WTC11 (cell line): ENCODE results near the gene CALML3. TPM values are rescaled to one million over a fixed set of nuclear protein-coding genes. Genes with fewer than 3 reads are reported as not detected.

ENCODE experiments used
- ATAC-seq: fragments of 200-7000 bp; cut with Tn5 transposase; 2 replicates; pipeline ENCODE4 v1.10.0; 2021; ENCODE audit warnings: mild to moderate bottlenecking, moderate library complexity
- CTCF ChIA-PET: fragments of 300-600 bp; sonication (Branson Sonifier 250); formaldehyde crosslinking; loops from one replicate; lab custom pipeline; 2021; ENCODE audit warnings: antibody characterized with exemption; lab: Charles Lee
- POLR2A ChIA-PET: fragments of 350-600 bp; sonication (Branson Sonifier 250); formaldehyde crosslinking; loops from one replicate; lab custom pipeline; 2021; ENCODE audit warnings: antibody characterized with exemption; lab: Charles Lee
- DNase-seq: peaks from one replicate; pipeline ENCODE4 v3.0.0; 2021; ENCODE audit warnings: low spot score
- H3K27ac Mint-ChIP-seq: 2 replicates; pipeline ENCODE4 v1.8.0; 2021; ENCODE audit warnings: mixed read lengths
- H3K27me3 Mint-ChIP-seq: 2 replicates; pipeline ENCODE4 v1.8.0; 2021; ENCODE audit warnings: low read depth, mild to moderate bottlenecking, moderate library complexity, mixed read lengths
- H3K36me3 Mint-ChIP-seq: 2 replicates; pipeline ENCODE4 v1.8.0; 2021; ENCODE audit warnings: mixed read lengths
- H3K4me1 Mint-ChIP-seq: 2 replicates; pipeline ENCODE4 v1.8.0; 2022; ENCODE audit warnings: mixed read lengths
- H3K4me3 Mint-ChIP-seq: 2 replicates; pipeline ENCODE4 v1.8.0; 2021; ENCODE audit warnings: mild to moderate bottlenecking, moderate library complexity, mixed read lengths
- H3K9me3 Mint-ChIP-seq: 2 replicates; pipeline ENCODE4 v1.8.0; 2021; ENCODE audit warnings: mixed read lengths
- CBFB ChIP-seq: sonication (generic); formaldehyde crosslinking; IDR thresholded peaks from 2 replicates; pipeline ENCODE4 v1.8.1; 2022; ENCODE audit warnings: mild to moderate bottlenecking, low read depth, missing genetic modification reagents
- ELF4 ChIP-seq: sonication (generic); formaldehyde crosslinking; IDR thresholded peaks from 2 replicates; pipeline ENCODE4 v1.8.1; 2022; ENCODE audit warnings: low read depth, mild to moderate bottlenecking, moderate library complexity, missing genetic modification reagents
- EMX1 ChIP-seq: fragments of 250-450 bp; sonication (Bioruptor Pico); IDR thresholded peaks from 2 replicates; pipeline ENCODE4 v1.8.0; 2021; ENCODE audit warnings: mild to moderate bottlenecking
- IRF2 ChIP-seq: sonication (generic); formaldehyde crosslinking; IDR thresholded peaks from 2 replicates; pipeline ENCODE4 v1.8.0; 2022; ENCODE audit warnings: low read depth, missing genetic modification reagents, borderline replicate concordance
- JAZF1 ChIP-seq: fragments of 250-450 bp; sonication (Bioruptor Pico); IDR thresholded peaks from 2 replicates; pipeline ENCODE4 v1.9.0; 2021; ENCODE audit warnings: moderate library complexity, mild to moderate bottlenecking, inconsistent platforms
- KAT7 ChIP-seq: sonication (generic); formaldehyde crosslinking; IDR thresholded peaks from 2 replicates; pipeline ENCODE4 v1.8.1; 2023; ENCODE audit warnings: missing genetic modification reagents, mild to moderate bottlenecking, borderline replicate concordance
- NR1H2 ChIP-seq: sonication (generic); formaldehyde crosslinking; IDR thresholded peaks from 2 replicates; pipeline ENCODE4 v1.9.0; 2021; ENCODE audit warnings: mild to moderate bottlenecking, moderate library complexity, missing genetic modification reagents
- ZNF121 ChIP-seq: sonication (generic); formaldehyde crosslinking; IDR thresholded peaks from 2 replicates; pipeline ENCODE4 v1.8.0; 2023; ENCODE audit warnings: missing genetic modification reagents
- ZNF317 ChIP-seq: sonication (generic); formaldehyde crosslinking; IDR thresholded peaks from 2 replicates; pipeline ENCODE4 v1.8.1; 2023; ENCODE audit warnings: low read depth, mild to moderate bottlenecking, moderate library complexity, missing genetic modification reagents, borderline replicate concordance
- ZNF396 ChIP-seq: fragments of 250-450 bp; sonication (Bioruptor Pico); IDR thresholded peaks from 2 replicates; pipeline ENCODE4 v1.8.0; 2021; ENCODE audit warnings: mild to moderate bottlenecking, moderate library complexity, borderline replicate concordance
- ZNF671 ChIP-seq: fragments of 250-450 bp; sonication (Bioruptor Pico); IDR thresholded peaks from 2 replicates; pipeline ENCODE4 v1.8.0; 2021; ENCODE audit warnings: mild to moderate bottlenecking
- total RNA-seq: library from RNA; stranded (reverse); gene quantifications from 3 replicates; pipeline ENCODE4 v1.2.3, GENCODE V29; 2021
- TF ChIP-seq, protein P1 (sequence below): sonication (generic); formaldehyde crosslinking; IDR thresholded peaks from 2 replicates; pipeline ENCODE4 v1.8.1; 2022; ENCODE audit warnings: low read depth, mild to moderate bottlenecking, moderate library complexity, missing genetic modification reagents, borderline replicate concordance
- TF ChIP-seq, protein P2 (sequence below): sonication (generic); formaldehyde crosslinking; IDR thresholded peaks from 2 replicates; pipeline ENCODE4 v1.8.1; 2023; ENCODE audit warnings: mild to moderate bottlenecking, moderate library complexity, missing genetic modification reagents
- TF ChIP-seq, protein P3 (sequence below): sonication (generic); formaldehyde crosslinking; IDR thresholded peaks from 2 replicates; pipeline ENCODE4 v1.8.0; 2023; ENCODE audit warnings: missing genetic modification reagents, mild to moderate bottlenecking, borderline replicate concordance
- TF ChIP-seq, protein P4 (sequence below): fragments of 200-600 bp; IDR thresholded peaks from 2 replicates; pipeline ENCODE4 v1.8.0; 2022; ENCODE audit warnings: antibody characterized with exemption

CALML3 gene
- total RNA-seq, 1 experiment from 2014 or later: not detected

DNA sequence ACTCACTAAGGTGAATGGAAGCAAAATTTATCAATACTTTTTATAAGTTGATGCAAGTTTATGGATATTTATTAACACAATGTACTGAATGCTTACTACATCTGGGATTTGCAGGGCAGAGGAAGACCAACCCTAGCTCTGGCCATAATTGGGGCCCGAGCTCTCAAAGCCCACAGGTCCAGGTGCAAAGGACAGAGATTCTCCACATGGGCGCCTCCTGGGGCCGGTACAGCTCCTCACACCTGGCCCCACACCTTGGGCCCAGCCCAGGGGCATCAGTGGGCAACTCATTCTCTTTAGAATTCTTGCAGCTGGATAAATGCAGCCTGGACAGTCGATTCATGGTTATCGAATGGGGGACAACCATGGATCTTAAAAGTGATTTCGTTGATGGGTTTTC, 47.1 kb downstream of the CALML3 start:
- TF ChIP-seq IRF2 (CRISPR knock-in tag) (no peak), ZNF121 (CRISPR knock-in tag) (no peak), EMX1 (CRISPR knock-in tag) (no peak), JAZF1 (CRISPR knock-in tag) (no peak), KAT7 (CRISPR knock-in tag) (no peak)
- TF ChIP-seq, protein P1, sequence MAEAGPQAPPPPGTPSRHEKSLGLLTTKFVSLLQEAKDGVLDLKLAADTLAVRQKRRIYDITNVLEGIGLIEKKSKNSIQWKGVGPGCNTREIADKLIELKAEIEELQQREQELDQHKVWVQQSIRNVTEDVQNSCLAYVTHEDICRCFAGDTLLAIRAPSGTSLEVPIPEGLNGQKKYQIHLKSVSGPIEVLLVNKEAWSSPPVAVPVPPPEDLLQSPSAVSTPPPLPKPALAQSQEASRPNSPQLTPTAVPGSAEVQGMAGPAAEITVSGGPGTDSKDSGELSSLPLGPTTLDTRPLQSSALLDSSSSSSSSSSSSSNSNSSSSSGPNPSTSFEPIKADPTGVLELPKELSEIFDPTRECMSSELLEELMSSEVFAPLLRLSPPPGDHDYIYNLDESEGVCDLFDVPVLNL (CRISPR knock-in tag): no peak
- Mint-ChIP-seq H3K27ac (no peak overlapping the region), H3K36me3 (no peaks in the 10 kb centered on the region), H3K9me3 (no peaks in the 10 kb centered on the region), H3K27me3 (no peaks in the 10 kb centered on the region), H3K4me3 (no peak overlapping the region), H3K4me1 (peaks cover 12% of the 10 kb centered on the region)
- ChIA-PET POLR2A (no interaction called here), CTCF (no interaction called here)
- ATAC-seq (no peak), DNase-seq (no peak)

DNA sequence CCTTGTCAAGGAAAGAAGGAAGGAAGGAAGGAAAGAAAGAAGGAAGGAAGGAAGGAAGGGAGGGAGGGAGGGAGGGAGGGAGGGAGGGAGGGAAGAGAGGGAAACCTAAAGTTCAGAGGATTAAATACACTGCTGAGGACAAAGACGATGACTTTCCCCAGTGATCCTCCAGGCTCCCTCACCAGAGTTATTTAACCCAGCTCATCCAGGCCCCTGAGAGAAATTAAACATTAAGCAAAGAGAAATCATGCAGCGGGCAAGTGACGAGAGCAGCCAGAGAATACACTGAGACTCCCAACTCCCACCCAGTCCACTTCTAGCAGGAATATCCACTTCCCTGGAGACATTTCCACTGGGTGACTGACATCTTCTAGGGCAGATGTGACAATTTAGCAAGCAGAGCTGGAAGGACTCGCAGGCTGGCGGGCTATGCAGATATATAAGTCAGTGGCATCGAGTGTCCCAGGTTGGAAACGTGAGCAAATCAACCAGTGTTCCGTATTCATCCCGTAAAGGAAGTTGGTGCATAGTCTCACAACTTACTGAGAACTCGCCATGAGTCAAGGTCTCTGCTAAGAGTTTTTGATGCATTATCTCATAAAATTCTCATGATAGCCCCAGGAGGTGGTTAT, 48.7 kb downstream of the CALML3 start:
- peaks cover 12% of the 10 kb centered on the region for H3K4me1 Mint-ChIP-seq
- no peak for ATAC-seq
- no peaks in the 10 kb centered on the region for H3K27me3 Mint-ChIP-seq
- TF ChIP-seq, protein P2, sequence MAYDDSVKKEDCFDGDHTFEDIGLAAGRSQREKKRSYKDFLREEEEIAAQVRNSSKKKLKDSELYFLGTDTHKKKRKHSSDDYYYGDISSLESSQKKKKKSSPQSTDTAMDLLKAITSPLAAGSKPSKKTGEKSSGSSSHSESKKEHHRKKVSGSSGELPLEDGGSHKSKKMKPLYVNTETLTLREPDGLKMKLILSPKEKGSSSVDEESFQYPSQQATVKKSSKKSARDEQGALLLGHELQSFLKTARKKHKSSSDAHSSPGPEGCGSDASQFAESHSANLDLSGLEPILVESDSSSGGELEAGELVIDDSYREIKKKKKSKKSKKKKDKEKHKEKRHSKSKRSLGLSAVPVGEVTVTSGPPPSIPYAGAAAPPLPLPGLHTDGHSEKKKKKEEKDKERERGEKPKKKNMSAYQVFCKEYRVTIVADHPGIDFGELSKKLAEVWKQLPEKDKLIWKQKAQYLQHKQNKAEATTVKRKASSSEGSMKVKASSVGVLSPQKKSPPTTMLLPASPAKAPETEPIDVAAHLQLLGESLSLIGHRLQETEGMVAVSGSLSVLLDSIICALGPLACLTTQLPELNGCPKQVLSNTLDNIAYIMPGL (CRISPR knock-in tag): no peak
- TF ChIP-seq CBFB (no peak), ZNF396 (CRISPR knock-in tag) (no peak), KAT7 (CRISPR knock-in tag) (no peak), ZNF671 (no peak), NR1H2 (CRISPR knock-in tag) (no peak), ZNF317 (no peak), ELF4 (CRISPR knock-in tag) (no peak)
- TF ChIP-seq, protein P3, sequence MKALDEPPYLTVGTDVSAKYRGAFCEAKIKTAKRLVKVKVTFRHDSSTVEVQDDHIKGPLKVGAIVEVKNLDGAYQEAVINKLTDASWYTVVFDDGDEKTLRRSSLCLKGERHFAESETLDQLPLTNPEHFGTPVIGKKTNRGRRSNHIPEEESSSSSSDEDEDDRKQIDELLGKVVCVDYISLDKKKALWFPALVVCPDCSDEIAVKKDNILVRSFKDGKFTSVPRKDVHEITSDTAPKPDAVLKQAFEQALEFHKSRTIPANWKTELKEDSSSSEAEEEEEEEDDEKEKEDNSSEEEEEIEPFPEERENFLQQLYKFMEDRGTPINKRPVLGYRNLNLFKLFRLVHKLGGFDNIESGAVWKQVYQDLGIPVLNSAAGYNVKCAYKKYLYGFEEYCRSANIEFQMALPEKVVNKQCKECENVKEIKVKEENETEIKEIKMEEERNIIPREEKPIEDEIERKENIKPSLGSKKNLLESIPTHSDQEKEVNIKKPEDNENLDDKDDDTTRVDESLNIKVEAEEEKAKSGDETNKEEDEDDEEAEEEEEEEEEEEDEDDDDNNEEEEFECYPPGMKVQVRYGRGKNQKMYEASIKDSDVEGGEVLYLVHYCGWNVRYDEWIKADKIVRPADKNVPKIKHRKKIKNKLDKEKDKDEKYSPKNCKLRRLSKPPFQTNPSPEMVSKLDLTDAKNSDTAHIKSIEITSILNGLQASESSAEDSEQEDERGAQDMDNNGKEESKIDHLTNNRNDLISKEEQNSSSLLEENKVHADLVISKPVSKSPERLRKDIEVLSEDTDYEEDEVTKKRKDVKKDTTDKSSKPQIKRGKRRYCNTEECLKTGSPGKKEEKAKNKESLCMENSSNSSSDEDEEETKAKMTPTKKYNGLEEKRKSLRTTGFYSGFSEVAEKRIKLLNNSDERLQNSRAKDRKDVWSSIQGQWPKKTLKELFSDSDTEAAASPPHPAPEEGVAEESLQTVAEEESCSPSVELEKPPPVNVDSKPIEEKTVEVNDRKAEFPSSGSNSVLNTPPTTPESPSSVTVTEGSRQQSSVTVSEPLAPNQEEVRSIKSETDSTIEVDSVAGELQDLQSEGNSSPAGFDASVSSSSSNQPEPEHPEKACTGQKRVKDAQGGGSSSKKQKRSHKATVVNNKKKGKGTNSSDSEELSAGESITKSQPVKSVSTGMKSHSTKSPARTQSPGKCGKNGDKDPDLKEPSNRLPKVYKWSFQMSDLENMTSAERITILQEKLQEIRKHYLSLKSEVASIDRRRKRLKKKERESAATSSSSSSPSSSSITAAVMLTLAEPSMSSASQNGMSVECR (CRISPR knock-in tag): no peak
- TF ChIP-seq, protein P4, sequence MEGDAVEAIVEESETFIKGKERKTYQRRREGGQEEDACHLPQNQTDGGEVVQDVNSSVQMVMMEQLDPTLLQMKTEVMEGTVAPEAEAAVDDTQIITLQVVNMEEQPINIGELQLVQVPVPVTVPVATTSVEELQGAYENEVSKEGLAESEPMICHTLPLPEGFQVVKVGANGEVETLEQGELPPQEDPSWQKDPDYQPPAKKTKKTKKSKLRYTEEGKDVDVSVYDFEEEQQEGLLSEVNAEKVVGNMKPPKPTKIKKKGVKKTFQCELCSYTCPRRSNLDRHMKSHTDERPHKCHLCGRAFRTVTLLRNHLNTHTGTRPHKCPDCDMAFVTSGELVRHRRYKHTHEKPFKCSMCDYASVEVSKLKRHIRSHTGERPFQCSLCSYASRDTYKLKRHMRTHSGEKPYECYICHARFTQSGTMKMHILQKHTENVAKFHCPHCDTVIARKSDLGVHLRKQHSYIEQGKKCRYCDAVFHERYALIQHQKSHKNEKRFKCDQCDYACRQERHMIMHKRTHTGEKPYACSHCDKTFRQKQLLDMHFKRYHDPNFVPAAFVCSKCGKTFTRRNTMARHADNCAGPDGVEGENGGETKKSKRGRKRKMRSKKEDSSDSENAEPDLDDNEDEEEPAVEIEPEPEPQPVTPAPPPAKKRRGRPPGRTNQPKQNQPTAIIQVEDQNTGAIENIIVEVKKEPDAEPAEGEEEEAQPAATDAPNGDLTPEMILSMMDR: no peak
- H3K36me3 Mint-ChIP-seq: no peaks in the 10 kb centered on the region
- ChIA-PET POLR2A (no interaction called here), CTCF (interaction anchor here (0.8 kb wide), 1 partner anchor 18 kb away, joined by 3 read pairs; no protein-coding TSS in a partner anchor)
- no peak for DNase-seq
- no peak overlapping the region for H3K27ac Mint-ChIP-seq
- no peaks in the 10 kb centered on the region for H3K9me3 Mint-ChIP-seq
- no peak overlapping the region for H3K4me3 Mint-ChIP-seq
